ENCODE measurements around the gene DOHH. TPM values are rescaled to one million over a fixed set of nuclear protein-coding genes. Genes with fewer than 3 reads are reported as not detected.

The DOHH gene
- total RNA-seq, 4 donors from 2014 or later: 15.3 to 59.5 (median 42.8) TPM

- DNase-seq (no peak), ATAC-seq (no peak)
- no peaks in the 10 kb centered on the region for H3K9me3 ChIP-seq
- H3K27me3 ChIP-seq: peaks cover 45 to 61% (median 52%) of the 10 kb centered on the region in 3 donors
- in situ Hi-C loops (cut with MboI; ENCODE audit: low sequenced_read_pairs in 4 of 4) (loop anchor here in 3 of 4 donors (10.0 kb wide), 1 partner anchor 178 kb away; no protein-coding TSS in a partner anchor), intact Hi-C loops (cut with DNase I; ENCODE audit: low total_unique reads) (no loop called here)
- no peak overlapping the region for H3K27ac ChIP-seq
- TF ChIP-seq, protein P1, sequence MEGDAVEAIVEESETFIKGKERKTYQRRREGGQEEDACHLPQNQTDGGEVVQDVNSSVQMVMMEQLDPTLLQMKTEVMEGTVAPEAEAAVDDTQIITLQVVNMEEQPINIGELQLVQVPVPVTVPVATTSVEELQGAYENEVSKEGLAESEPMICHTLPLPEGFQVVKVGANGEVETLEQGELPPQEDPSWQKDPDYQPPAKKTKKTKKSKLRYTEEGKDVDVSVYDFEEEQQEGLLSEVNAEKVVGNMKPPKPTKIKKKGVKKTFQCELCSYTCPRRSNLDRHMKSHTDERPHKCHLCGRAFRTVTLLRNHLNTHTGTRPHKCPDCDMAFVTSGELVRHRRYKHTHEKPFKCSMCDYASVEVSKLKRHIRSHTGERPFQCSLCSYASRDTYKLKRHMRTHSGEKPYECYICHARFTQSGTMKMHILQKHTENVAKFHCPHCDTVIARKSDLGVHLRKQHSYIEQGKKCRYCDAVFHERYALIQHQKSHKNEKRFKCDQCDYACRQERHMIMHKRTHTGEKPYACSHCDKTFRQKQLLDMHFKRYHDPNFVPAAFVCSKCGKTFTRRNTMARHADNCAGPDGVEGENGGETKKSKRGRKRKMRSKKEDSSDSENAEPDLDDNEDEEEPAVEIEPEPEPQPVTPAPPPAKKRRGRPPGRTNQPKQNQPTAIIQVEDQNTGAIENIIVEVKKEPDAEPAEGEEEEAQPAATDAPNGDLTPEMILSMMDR (IDR thresholded peaks at IDR 0.05 in 4 of 5, conservative IDR thresholded peaks at IDR 0.05 in 1 of 5): no peak
- TF ChIP-seq POLR2A (IDR thresholded peaks at IDR 0.05): no peak
- no peaks in the 10 kb centered on the region for H3K36me3 ChIP-seq
- no peak overlapping the region for H3K4me3 ChIP-seq
- H3K4me1 ChIP-seq: no peaks in the 10 kb centered on the region
These were observed 17.8 kb downstream of the DOHH start for GRCh38 chr19:3482507-3483225.

- Histone ChIP-seq H3K4me3 (no peak overlapping the region), H3K4me1 (no peaks in the 10 kb centered on the region), H3K27ac (no peak overlapping the region), H3K9me3 (no peaks in the 10 kb centered on the region), H3K27me3 (peaks cover 45 to 61% (median 52%) of the 10 kb centered on the region in 3 donors), H3K36me3 (no peaks in the 10 kb centered on the region)
- DNase-seq (no peak), ATAC-seq (no peak)
- intact Hi-C loops (cut with DNase I; ENCODE audit: low total_unique reads): no loop called here
- in situ Hi-C loops (cut with MboI; ENCODE audit: low sequenced_read_pairs in 4 of 4): loop anchor here in 3 of 4 donors (10.0 kb wide), 1 partner anchor 177 kb away; no protein-coding TSS in a partner anchor
- TF ChIP-seq, protein P1 (IDR thresholded peaks at IDR 0.05 in 4 of 5, conservative IDR thresholded peaks at IDR 0.05 in 1 of 5): no peak
- TF ChIP-seq POLR2A (IDR thresholded peaks at IDR 0.05): no peak
These were observed 19.0 kb downstream of the DOHH start for GRCh38 chr19:3481241-3482090.

- intact Hi-C loops (cut with DNase I; ENCODE audit: low total_unique reads): no loop called here
These were observed 19.9 kb downstream of the DOHH start, which contains the start of gene SMIM24 for GRCh38 chr19:3480383-3481091. TSS of gene SMIM24 (minus strand) at chr19:3480525. CDS start at chr19:3480463, 62 bp downstream.

GRCh38 chr19:3479834-3480215 lies 20.6 kb downstream of the DOHH start:
- Histone ChIP-seq H3K27ac (no peak overlapping the region), H3K27me3 (peaks cover 43 to 61% (median 51%) of the 10 kb centered on the region in 3 donors), H3K9me3 (no peaks in the 10 kb centered on the region), H3K4me3 (no peak overlapping the region), H3K4me1 (no peaks in the 10 kb centered on the region), H3K36me3 (no peaks in the 10 kb centered on the region)
- no peak for ATAC-seq
- intact Hi-C loops (cut with DNase I; ENCODE audit: low total_unique reads): no loop called here
- in situ Hi-C loops (cut with MboI; ENCODE audit: low sequenced_read_pairs in 4 of 4): loop anchor here (10.0 kb wide), 2 partner anchors 155 to 175 kb away; no protein-coding TSS in a partner anchor
- no peak for TF ChIP-seq POLR2A (IDR thresholded peaks at IDR 0.05)
- TF ChIP-seq, protein P1 (IDR thresholded peaks at IDR 0.05 in 4 of 5, conservative IDR thresholded peaks at IDR 0.05 in 1 of 5): no peak
- no peak for DNase-seq

More at GRCh38 chr19:3480383-3481091, 19.9 kb downstream of the DOHH start, which contains the start of gene SMIM24:
- no peak within 1 kb of the TSS for H3K27ac ChIP-seq
- ATAC-seq: no peak
- DNase-seq: no peak
- H3K9me3 ChIP-seq: no peaks in the 10 kb centered on the region
- H3K27me3 ChIP-seq: peaks cover 45 to 62% (median 52%) of the 10 kb centered on the region in 3 donors
- no peak for TF ChIP-seq POLR2A (IDR thresholded peaks at IDR 0.05)
- TF ChIP-seq, protein P1 (IDR thresholded peaks at IDR 0.05 in 4 of 5, conservative IDR thresholded peaks at IDR 0.05 in 1 of 5): no peak
- no peaks in the 10 kb centered on the region for H3K36me3 ChIP-seq
- H3K4me1 ChIP-seq: no peaks in the 10 kb centered on the region
- in situ Hi-C loops (cut with MboI; ENCODE audit: low sequenced_read_pairs in 4 of 4): loop anchor here in 3 of 4 donors (10.0 kb wide), 1 partner anchor 176 kb away; no protein-coding TSS in a partner anchor
- H3K4me3 ChIP-seq: no peak within 1 kb of the TSS

Measured in gastrocnemius medialis (tissue), 4 donors.